ENCODE results near the gene CROCC2. TPM values are rescaled to one million over a fixed set of nuclear protein-coding genes. Genes with fewer than 3 reads are reported as not detected.

CROCC2 gene
- total RNA-seq, 2 donors from 2014 or later = not detected

- no peaks in the 10 kb centered on the region for H3K9me3 Mint-ChIP-seq
- H3K4me3 Mint-ChIP-seq = no peak overlapping the region
- no peak overlapping the region for H3K27ac Mint-ChIP-seq
- no peak for ATAC-seq
- no peaks in the 10 kb centered on the region for H3K36me3 Mint-ChIP-seq
- no peaks in the 10 kb centered on the region for H3K4me1 Mint-ChIP-seq (ENCODE audit: low read depth in 2 of 2)
- H3K27me3 Mint-ChIP-seq = no peaks in the 10 kb centered on the region
- no peak for DNase-seq (ENCODE audit: low spot score)
These were observed 13.2 kb upstream of the CROCC2 start for GRCh38 chr2:240892925-240893324.

GRCh38 chr2:240893363-240893844, 12.7 kb upstream of the CROCC2 start:
- no peak for DNase-seq (ENCODE audit: low spot score)
- no peak for ATAC-seq

GRCh38 chr2:240894006-240894405, 12.1 kb upstream of the CROCC2 start:
- H3K27me3 Mint-ChIP-seq = no peaks in the 10 kb centered on the region
- no peaks in the 10 kb centered on the region for H3K36me3 Mint-ChIP-seq
- no peak overlapping the region for H3K27ac Mint-ChIP-seq
- H3K9me3 Mint-ChIP-seq = no peaks in the 10 kb centered on the region
- no peaks in the 10 kb centered on the region for H3K4me1 Mint-ChIP-seq (ENCODE audit: low read depth in 2 of 2)
- H3K4me3 Mint-ChIP-seq = no peak overlapping the region
- no peak for DNase-seq (ENCODE audit: low spot score)
- ATAC-seq = no peak

More at GRCh38 chr2:240893363-240893844, 12.7 kb upstream of the CROCC2 start:
- Mint-ChIP-seq H3K4me1 (ENCODE audit: low read depth in 2 of 2) (no peaks in the 10 kb centered on the region), H3K27me3 (no peaks in the 10 kb centered on the region), H3K9me3 (no peaks in the 10 kb centered on the region), H3K27ac (no peak overlapping the region), H3K36me3 (no peaks in the 10 kb centered on the region), H3K4me3 (no peak overlapping the region)

- ATAC-seq (no peak), DNase-seq (ENCODE audit: low spot score) (no peak)
- Mint-ChIP-seq H3K27ac (no peak overlapping the region), H3K4me3 (no peak overlapping the region), H3K36me3 (no peaks in the 10 kb centered on the region), H3K27me3 (no peaks in the 10 kb centered on the region), H3K4me1 (ENCODE audit: low read depth in 2 of 2) (no peaks in the 10 kb centered on the region), H3K9me3 (no peaks in the 10 kb centered on the region)
These were observed 11.1 kb upstream of the CROCC2 start for GRCh38 chr2:240894836-240895558.

- ATAC-seq = no peak
- H3K27me3 Mint-ChIP-seq = no peaks in the 10 kb centered on the region
- no peaks in the 10 kb centered on the region for H3K36me3 Mint-ChIP-seq
- H3K4me1 Mint-ChIP-seq (ENCODE audit: low read depth in 2 of 2) = no peaks in the 10 kb centered on the region
- H3K9me3 Mint-ChIP-seq = no peaks in the 10 kb centered on the region
- H3K4me3 Mint-ChIP-seq = no peak within 1 kb of the TSS
- DNase-seq (ENCODE audit: low spot score) = no peak
- H3K27ac Mint-ChIP-seq = no peak within 1 kb of the TSS
These were observed 10.3 kb upstream of the CROCC2 start, which contains the start of gene MAB21L4 for GRCh38 chr2:240895656-240896388. MAB21L4 (minus strand) TSS chr2:240896156; CDS start chr2:240895997, 159 bp downstream.

- ATAC-seq (no peak), DNase-seq (ENCODE audit: low spot score) (no peak)
- no peak overlapping the region for H3K27ac Mint-ChIP-seq
These were observed 9.7 kb upstream of the CROCC2 start for GRCh38 chr2:240896394-240896793.

GRCh38 chr2:240896871-240897692, 9.1 kb upstream of the CROCC2 start:
- Mint-ChIP-seq H3K4me1 (ENCODE audit: low read depth in 2 of 2) (no peaks in the 10 kb centered on the region), H3K27ac (no peak overlapping the region), H3K27me3 (no peaks in the 10 kb centered on the region), H3K9me3 (no peaks in the 10 kb centered on the region), H3K4me3 (no peak overlapping the region), H3K36me3 (no peaks in the 10 kb centered on the region)
- no peak for ATAC-seq
- DNase-seq (ENCODE audit: low spot score) = no peak

More at GRCh38 chr2:240896394-240896793, 9.7 kb upstream of the CROCC2 start:
- Mint-ChIP-seq H3K4me1 (ENCODE audit: low read depth in 2 of 2) (no peaks in the 10 kb centered on the region), H3K27me3 (no peaks in the 10 kb centered on the region), H3K9me3 (no peaks in the 10 kb centered on the region), H3K4me3 (no peak overlapping the region), H3K36me3 (no peaks in the 10 kb centered on the region)

GRCh38 chr2:240898108-240898730, 7.9 kb upstream of the CROCC2 start:
- DNase-seq (ENCODE audit: low spot score) (no peak), ATAC-seq (no peak)
- Mint-ChIP-seq H3K4me3 (no peak overlapping the region), H3K36me3 (no peaks in the 10 kb centered on the region), H3K27ac (no peak overlapping the region), H3K9me3 (no peaks in the 10 kb centered on the region), H3K27me3 (no peaks in the 10 kb centered on the region), H3K4me1 (ENCODE audit: low read depth in 2 of 2) (no peaks in the 10 kb centered on the region)

GRCh38 chr2:240898731-240899467, 7.2 kb upstream of the CROCC2 start:
- H3K27me3 Mint-ChIP-seq = no peaks in the 10 kb centered on the region
- H3K36me3 Mint-ChIP-seq = no peaks in the 10 kb centered on the region
- no peak overlapping the region for H3K4me3 Mint-ChIP-seq
- H3K4me1 Mint-ChIP-seq (ENCODE audit: low read depth in 2 of 2) = no peaks in the 10 kb centered on the region
- DNase-seq (ENCODE audit: low spot score) (no peak), ATAC-seq (no peak)
- no peaks in the 10 kb centered on the region for H3K9me3 Mint-ChIP-seq
- H3K27ac Mint-ChIP-seq = no peak overlapping the region

GRCh38 chr2:240899468-240899865, 6.7 kb upstream of the CROCC2 start:
- H3K27ac Mint-ChIP-seq = no peak overlapping the region
- DNase-seq (ENCODE audit: low spot score) (no peak), ATAC-seq (no peak)
- H3K4me1 Mint-ChIP-seq (ENCODE audit: low read depth in 2 of 2) = no peaks in the 10 kb centered on the region
- H3K9me3 Mint-ChIP-seq = no peaks in the 10 kb centered on the region
- H3K27me3 Mint-ChIP-seq = no peaks in the 10 kb centered on the region
- H3K4me3 Mint-ChIP-seq = no peak overlapping the region
- no peaks in the 10 kb centered on the region for H3K36me3 Mint-ChIP-seq

- H3K4me3 Mint-ChIP-seq = no peak overlapping the region
- H3K27me3 Mint-ChIP-seq = no peaks in the 10 kb centered on the region
- no peaks in the 10 kb centered on the region for H3K4me1 Mint-ChIP-seq (ENCODE audit: low read depth in 2 of 2)
These were observed 5.8 kb upstream of the CROCC2 start for GRCh38 chr2:240900141-240900860.

GRCh38 chr2:240901986-240902614, 4.0 kb upstream of the CROCC2 start:
- H3K36me3 Mint-ChIP-seq = no peaks in the 10 kb centered on the region
- no peaks in the 10 kb centered on the region for H3K9me3 Mint-ChIP-seq
- no peak for DNase-seq (ENCODE audit: low spot score)
- ATAC-seq = no peak
- H3K27me3 Mint-ChIP-seq = no peaks in the 10 kb centered on the region
- H3K27ac Mint-ChIP-seq = no peak overlapping the region
- H3K4me1 Mint-ChIP-seq (ENCODE audit: low read depth in 2 of 2) = no peaks in the 10 kb centered on the region
- H3K4me3 Mint-ChIP-seq = no peak overlapping the region

More at GRCh38 chr2:240900141-240900860, 5.8 kb upstream of the CROCC2 start:
- Mint-ChIP-seq H3K9me3 (no peaks in the 10 kb centered on the region), H3K36me3 (no peaks in the 10 kb centered on the region), H3K27ac (no peak overlapping the region)
- DNase-seq (ENCODE audit: low spot score) (no peak), ATAC-seq (no peak)
